ENCODE results near the gene TMEM131.

DNA sequence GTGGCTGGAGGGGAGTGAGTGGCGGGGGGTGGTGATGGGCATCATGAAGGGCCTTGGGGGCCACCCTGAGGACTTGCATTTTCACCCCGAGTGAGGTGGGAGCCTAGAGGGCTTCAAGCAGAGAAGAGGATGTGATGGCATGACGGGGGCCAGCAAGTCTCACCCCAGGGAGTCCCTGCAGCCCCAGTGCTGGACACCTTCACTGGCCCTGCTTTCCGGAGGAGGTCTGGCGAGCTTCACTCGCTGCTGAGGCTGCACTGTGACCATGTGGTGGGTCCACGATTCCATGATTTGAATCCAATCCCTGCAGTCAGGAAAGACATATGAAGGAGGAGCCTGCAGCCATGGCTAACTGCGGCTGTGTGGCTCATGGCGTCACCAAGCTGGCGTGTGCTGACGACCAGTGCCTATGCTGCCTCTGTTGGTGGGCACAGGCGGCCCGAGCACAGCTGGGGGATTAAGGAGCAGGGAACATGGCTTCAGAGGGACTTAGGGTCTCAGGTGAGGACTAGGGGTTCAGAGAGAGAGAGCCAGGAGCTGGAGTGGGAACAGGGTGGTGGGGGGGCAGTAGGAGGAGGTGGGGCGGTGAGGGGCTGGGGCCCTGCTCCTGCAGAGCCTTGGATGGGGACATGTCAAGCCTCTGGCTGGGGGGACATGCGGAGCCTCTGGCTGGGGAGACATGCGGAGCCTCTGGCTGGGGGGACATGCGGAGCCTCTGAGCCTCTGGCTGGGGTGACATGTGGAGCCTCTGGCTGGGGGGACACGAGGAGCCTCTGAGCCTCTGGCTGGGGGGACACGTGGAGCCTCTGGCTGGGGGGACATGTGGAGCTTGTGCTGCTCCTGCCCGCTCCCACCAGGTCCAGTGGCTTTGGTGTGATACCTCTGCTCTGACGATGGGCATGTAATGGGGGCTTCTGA is 278.8 kb downstream of the TMEM131 start:
- no peak for TF ChIP-seq POLR2A (IDR thresholded peaks at IDR 0.05)
- TF ChIP-seq, protein P1, sequence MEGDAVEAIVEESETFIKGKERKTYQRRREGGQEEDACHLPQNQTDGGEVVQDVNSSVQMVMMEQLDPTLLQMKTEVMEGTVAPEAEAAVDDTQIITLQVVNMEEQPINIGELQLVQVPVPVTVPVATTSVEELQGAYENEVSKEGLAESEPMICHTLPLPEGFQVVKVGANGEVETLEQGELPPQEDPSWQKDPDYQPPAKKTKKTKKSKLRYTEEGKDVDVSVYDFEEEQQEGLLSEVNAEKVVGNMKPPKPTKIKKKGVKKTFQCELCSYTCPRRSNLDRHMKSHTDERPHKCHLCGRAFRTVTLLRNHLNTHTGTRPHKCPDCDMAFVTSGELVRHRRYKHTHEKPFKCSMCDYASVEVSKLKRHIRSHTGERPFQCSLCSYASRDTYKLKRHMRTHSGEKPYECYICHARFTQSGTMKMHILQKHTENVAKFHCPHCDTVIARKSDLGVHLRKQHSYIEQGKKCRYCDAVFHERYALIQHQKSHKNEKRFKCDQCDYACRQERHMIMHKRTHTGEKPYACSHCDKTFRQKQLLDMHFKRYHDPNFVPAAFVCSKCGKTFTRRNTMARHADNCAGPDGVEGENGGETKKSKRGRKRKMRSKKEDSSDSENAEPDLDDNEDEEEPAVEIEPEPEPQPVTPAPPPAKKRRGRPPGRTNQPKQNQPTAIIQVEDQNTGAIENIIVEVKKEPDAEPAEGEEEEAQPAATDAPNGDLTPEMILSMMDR (IDR thresholded peaks at IDR 0.05): no peak
- no peak for TF ChIP-seq POLR2AphosphoS5 (IDR thresholded peaks at IDR 0.05; ENCODE audit: insufficient read depth in 1 of 2, low read depth in 1 of 2)

All from vagina (tissue), 2 donors.